ENCODE data around the gene MOCS2.

DNA sequence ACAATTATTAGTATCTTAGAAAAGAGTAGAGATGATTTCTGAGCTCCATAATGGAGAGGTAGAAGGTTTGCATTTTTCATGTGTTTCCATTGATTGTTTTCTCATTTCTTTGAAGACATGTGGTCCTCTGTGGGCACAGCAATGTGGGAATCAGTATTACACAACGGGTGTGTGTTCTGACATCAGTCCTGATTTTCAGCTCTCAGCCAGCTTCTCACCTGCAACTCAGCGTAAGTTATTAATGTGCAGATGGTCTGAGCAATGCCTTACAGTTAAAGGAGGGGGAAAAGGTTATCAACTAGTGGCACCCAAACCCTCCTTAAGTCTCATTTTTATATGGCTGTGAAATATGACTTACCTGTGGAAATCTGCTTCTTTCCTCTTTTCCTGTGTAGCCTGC is 61.3 kb downstream of the MOCS2 start:
- TF ChIP-seq CTCF (conservative IDR thresholded peaks at IDR 0.05) (no peak), EZH2 (IDR thresholded peaks at IDR 0.05; ENCODE audit: low read depth) (no peak)
